ENCODE results near the gene TTC9C.
"Not testable (repeated sequence)": the region's sequence is repeated elsewhere in the genome, so short reads cannot be mapped to it uniquely, and the experiment has no call there.

The TTC9C gene

DNA sequence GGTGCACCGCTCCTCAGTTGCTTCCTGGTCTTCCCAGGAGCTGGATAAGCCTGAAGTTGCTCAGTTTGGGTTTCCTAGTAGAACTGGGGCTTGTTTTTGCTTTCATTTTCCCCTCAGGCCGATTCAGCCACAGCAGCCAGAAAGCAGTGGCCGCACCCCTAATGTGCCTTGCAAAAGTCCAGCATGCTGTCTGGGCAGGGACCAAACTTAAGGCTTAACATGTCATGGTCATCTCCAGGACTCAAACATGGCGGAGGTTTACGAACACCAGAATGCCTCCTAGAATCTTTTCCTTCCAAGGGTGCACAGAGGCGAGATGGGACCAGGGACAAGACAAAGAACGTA, 18.3 kb upstream of the TTC9C start:
- peak; percentile 80 for DNase-seq

DNA sequence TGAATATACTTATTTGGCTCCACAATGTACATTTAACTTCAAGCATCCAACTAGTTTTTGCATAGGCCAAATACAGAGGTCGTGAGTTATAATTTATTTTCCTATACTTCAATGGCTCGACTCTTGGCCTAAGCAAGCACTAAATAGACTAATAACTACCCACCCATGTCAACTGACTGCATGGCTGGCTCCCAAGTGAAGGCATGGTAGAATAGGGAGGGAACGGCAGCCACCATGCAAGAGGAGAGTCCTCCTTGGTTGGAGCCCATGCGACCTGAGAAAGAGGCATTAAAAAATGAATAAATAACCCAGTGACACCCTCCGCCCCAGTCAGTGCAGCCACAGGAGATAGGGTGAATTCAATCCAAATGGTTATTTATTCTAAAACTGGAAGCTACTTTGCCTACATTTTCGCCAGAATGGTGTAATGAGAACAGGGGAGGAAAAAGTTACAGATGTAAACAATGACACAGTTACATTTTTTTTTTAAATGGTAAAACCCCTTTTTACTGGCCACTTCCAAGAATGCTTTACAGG, 15.9 kb upstream of the TTC9C start:
- no peak for DNase-seq

DNA sequence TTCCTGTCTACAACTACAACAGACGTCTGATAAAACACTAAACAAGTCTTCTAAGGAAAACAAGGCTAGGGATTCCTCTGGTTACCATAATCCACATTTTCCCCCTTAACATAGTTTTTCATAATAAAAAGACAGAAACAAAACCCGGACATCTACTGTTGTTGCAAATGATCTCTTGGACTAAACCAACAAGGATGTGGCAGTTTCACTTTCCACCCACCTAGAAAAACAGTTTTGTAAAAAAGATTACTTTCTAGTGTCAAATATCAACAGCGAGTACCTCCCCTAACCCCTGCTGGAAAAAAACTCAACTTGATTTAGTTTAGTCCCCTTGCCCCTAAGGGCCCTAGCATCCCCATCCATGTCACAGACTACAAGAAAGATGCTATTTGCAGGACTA, 15.4 kb upstream of the TTC9C start:
- no peak for DNase-seq

DNA sequence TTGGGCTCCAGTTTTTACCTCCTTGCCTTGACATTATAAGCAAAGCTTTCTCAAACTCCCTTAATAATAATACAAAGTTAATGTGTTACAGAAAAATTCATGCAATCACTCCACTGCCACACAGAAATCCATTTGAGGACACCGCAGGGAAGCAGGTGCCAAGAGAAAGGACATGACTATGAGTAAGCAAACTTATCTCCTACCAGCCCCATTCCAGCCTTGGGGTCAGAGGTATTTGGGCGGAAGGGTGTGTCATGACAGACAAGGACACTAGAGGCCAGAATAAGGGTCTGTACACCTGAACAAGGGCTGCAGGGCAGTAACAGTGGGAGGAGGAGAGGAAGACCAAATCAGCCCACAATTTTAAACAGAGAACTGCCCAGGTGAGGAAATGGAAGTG, 14.9 kb upstream of the TTC9C start:
- no peak for DNase-seq

DNA sequence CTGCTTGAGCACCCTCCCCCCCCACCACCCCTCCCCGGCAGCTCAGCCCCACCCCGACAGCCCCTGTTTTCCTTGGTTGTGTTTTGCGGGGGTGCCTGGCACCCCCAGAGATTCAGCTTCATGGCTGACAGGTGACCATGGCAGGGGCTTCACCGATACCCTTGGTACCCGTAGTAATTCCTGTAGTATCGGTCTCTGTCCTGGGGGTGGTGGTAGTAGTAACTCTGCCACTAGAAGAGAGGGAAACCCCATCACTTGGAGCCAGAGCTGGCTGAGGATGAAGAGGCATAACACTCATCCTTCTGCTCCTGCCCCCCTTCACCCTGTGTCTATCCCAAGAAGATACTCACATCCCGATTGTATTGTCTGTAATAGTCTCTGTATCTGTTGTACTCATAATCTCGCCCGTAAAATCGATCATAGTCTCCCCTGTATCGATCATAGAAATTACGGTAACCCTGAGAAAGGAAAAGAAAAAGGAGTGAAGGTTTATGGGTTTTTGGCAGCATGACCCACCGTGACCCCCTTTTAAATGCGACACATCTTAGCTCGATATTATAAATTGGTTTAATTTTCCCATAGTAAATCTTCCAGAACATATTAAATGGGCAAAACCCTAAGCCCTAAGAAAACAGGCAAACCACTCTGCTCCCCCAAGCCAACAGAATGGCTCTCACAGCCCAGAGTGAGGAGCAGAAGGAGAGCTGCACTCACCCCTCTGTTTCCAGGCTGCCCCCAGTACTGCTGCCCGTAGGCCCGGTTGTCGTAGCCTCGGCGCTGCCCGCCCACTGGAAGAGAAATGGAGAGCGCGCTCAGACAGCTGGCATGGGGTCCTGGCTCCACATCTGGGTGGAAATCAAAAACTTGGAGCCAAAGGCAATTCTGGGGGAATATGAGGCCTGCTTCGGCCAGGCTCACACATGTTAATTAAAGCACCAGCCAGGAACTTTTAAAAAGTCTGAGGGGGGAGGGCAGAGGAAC, 12.8 kb upstream of the TTC9C start:
- DNase-seq: no peak

DNA sequence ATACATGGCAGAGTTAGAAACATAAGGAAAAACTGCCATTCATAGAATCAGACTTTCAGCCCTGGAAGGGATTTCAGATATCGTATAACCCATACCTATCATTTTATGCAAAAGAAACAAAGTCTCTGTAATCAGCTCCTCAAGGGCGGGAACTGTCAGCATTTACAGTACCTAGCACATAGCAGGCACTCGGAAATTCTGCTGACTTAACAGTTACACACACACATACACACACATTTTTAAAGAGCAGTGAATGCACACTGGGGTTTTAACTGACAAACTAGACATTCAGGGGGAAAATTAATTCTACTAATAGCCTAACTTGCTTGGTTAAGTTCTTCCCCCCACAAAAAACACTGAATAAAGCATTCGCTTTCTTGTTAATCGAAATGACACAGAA, 12.1 kb upstream of the TTC9C start:
- no peak for DNase-seq

DNA sequence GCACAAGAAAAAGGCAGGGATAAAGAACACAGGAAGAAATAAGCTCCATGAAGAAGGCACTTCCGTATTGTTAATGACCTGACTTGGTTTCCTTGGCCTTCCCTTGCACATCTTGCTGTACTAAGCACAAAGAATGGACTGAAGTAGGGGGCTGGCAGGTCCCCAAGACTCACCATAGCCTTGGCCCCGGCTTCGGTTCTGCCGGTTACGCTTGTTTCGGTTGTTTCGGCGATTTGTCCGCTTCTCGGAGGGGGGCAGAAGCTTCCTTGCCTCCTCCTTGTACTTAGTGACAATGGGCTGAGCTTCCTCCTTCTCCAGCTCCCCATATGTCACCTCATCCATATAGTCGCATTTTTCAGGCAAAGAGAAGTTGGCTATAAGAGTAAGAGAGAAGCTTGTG, 11.5 kb upstream of the TTC9C start:
- no peak for DNase-seq

DNA sequence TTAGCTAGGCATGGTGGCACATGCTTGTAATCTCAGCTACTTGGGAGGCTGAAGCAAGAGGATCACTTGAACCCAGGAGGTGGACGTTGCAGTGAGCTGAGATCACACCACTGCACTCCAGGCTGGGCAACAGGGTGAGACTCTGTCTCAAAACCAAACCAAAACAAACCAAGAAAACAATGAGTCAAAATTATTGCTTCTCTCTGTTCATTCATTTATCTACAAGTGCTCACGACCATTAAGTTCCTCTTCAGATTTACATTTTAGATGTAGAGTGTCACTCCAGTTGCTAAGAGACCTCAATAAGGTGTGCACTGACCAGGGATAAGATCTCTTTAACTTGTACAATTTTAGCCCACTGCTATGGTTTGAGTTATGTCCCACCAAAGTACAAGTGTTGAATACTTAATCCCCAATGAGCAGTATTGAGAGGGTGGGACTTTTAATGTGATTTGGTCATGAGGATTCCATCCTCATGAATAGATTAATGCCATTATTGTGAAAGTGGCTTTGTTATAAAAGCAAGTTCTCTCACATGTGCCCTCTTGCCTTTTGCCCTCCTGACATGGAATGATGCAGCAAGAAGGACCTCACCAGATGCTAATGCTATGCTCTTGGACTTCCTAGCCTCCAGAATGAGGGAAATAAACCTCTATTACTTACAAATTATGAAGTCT, 8.8 kb upstream of the TTC9C start:
- DNase-seq: no peak

DNA sequence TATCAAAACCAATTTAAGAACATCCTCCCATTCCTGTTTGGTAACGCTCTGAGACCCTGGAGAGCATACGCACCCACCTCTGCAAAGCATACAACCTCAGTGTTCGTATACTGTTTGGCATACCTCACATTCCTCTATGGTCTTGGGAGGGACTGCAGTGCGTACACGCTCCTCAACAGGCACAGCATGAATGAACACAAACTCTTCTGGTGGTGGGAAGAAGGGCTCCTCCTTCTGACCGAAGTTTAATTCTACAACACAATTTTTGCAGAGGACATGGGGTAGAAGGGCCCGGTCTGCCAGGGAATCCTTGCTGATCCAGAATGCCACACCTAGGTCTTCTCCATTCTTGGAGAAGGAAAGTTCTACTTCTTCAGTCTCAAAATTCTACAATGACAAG, 6.3 kb upstream of the TTC9C start:
- DNase-seq: no peak

DNA sequence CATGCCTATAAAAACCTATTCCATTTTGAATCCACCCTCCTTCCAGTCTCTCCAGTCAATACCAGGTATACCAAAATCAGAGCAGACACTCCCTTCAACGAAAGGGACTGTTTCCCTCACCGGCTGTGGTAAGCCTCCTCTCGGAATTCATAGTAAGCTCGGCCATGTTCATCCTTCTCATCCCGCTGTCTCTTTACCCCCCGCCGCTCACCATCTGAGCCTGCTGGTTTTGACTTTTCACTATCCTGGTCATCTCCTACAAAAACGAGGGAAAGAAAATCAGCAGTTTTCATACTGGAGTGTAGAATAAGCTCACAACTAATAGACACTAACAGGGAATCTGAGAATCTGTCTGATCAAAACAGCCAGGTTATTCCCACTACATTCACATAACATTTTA, 4.1 kb upstream of the TTC9C start:
- DNase-seq: no peak

DNA sequence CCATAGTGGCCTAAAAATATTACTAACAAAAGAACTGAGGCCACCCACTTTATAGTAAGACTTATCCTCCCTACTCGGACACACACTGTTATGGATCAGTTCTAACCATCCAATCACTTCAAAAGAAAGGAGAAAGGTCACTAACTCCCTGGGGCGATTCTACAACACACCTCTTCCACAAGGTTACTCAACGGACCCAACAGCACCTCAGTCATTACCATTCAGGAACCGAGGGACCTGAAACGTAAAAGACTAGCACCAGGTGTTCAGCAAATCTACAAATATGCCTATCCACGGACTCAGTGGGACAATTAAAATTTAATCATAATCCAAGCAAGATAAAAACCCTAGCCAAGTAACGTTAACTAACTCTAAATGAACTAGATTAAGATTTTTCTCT, 2.6 kb upstream of the TTC9C start:
- no peak for DNase-seq

DNA sequence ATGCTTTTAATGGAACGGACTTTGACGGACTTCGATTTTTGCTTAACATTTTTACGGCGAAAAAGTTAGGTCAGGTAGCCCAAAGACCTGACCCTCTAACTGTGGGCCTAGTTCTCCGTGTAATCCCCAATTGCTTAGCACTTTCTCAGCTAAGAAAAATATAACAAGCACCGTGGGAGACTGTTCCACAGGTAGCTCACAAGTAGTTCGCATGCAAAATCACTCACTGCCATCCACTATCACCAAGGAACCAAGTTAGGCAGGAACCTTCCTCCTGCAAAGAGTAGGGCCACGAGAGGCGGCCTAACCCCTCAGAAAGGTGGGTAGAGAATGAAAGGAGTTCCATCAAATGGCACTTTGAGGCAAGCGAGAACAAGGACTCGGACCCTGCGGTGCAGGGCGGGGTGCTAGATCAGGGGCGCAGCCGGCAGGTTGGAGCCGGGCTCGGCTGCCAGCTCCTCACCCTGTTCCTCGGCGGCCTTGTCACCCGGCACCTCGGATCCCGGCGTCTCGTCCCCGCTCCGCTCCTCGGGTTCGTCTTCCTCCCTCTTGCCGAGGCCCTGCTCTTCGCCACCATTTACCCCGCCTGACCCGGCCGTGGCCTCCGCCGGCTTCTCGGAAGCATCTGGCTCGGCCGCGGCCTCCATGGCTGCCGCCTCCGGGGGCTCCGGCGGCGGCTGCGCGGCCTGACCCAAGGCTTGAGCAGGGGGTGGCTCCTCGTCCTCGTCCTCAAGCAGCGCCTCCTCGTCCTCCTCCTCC, 2.0 kb upstream of the TTC9C start:
- no peak for DNase-seq

DNA sequence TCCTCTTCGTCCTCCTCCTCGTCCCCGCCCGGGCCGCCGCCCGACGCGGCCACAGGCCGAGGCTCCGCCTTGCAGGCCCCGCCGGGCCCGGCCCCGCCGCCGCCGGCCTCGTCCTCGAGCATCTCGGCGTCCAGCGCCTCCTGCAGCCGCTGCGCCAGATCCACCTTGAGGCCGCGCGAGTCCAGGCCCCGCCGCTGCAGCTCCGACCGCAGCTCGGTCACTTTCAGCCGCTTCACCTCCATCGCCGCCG, 1.4 kb upstream of the TTC9C start:
- DNase-seq: no peak

DNA sequence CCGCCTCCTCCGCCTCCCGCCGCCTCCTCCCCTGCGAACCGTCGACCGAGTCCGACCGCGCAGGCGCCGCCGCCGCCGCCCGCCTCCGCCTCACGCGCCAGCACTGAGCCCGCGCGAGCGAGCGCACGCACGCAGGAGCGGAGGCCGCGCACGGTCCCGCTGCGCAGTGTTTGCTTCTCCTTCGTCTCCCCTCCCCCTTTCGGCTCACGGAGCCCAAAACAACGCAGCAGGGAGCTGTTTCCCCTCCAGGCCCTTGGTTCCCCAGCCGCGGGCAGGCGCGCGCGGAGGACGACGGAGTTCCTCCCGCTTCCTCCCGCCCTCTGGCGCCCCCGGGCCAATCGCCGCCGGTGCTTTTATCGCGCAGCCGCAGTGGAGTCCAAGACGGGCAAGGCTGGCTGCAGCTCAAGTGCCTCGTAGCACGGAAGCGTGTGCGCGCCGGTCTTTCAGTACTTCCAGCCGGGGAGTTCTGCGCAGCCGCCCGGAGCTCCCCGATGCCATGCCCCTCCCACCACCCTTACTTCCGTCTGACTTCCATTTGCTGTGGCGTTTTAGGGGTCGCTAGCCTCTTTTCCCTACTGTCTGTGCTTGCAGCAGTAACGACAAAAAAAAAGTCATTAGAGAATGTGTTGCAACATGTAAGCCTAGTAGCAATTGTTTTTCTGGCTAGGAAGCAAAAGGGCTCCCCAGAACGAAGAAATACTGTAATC, 968 bp upstream of the TTC9C start, which contains the start of gene HNRNPUL2:
Gene HNRNPUL2, minus strand, starts transcription at position 293 of the 707 bp plus-strand sequence. CDS start 301 bp downstream, outside the sequence.
- DNase-seq: peak; percentile 100

DNA sequence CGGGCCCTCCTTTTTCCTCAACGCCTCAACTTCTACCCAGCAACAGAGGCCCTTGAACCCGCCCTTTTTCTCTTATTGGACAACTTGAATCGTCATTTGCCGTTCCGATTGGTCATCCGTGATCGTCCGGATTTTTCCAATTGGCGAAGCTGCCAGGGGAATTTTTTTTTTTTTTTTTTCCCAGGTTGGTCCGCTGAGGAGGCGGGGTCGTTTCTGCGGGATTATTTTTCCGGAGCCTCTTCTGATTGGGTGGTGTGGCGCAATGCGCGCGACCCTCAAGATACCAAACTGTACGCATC, 465 bp upstream of the TTC9C start:
- peak; percentile 99 for DNase-seq

DNA sequence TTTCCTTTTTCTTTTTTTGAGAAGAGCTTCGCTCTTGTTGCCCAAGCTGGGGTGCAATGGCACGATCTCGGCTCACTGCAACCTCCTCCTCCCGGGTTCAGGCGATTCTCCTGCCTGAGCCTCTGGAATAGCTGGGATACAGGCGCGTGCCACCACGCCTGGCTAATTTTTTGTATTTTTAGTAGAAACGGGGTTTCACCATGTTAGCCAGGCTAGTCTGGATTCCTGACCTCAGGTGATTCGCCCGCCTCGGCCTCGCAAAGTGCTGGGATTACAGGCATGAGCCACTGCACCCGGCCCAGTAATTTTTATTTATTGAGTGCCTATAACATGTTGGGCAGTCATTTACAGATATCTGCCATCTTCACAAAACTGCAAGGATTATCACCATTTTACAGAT, 1.8 kb downstream of the TTC9C start:
- DNase-seq: not testable (repeated sequence)

DNA sequence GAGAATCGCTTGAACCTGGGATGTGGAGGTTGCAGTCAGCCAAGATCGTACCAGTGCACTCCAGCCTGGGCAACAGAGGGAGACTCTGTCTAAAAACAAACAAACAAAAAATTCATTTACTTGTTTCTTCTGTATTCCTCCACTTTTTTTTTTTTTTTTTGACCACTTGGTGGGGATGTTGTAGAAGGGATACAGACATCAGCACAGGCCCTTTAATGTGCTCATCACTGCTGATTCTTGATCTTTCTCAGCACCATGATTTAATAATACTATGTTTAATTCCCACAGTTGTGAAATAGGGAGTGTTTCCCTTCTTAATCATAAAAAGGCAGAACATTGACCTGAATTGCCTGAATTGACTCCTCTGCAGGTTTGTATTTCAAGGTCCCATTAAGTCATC, 4.5 kb downstream of the TTC9C start:
- peak; percentile 59 for DNase-seq

DNA sequence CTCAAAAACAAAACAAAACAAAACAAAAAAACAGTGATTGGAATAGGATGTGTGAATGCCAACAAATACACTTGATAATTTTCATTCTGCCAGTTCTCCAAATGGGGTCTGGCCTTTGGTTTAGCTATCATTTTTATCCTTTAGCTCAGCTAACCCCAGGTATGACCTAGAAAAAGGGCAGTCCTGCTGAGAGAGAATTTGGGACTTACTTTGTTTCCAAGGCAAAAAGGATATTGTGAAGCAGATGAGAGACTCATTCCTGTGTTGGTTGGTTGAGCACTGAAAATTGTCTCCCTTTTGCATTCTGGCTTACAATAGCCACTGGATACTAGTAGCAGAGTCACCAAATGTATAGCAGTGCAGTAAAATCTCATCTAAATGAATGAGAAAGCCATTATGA, 8.9 kb downstream of the TTC9C start:
- DNase-seq: no peak

DNA sequence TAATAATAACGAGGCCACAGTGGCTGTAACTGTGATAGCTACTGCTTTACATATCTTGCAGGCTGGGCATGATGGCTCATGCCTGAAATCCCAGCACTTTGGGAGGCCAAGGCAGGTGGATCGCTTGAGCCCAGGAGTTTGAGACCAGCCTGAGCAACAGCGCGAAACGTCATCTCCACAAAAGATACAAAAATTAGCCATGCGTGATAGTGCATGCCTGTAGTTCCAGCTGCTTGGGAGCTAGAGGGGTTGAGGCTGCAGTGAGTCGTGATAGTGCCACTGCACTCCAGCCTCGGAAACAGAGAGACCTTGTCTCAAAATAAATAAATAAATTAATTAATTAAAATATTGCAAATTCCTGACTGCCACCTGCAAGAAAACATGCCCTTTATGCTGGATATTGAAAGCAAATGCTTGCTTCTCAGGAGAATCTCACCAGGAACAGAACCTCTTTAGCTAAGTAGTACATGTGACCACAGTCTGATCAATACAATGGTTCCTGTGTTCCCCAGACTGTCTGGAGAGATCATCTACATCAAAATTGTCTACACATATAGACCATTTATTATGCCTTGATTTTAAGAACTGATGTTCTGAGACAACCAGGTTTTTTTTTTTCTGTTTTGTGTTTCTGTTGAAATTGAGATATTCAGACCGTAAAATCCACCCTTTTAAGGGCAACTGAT, 19.3 kb downstream of the TTC9C start:
- DNase-seq: no peak

DNA sequence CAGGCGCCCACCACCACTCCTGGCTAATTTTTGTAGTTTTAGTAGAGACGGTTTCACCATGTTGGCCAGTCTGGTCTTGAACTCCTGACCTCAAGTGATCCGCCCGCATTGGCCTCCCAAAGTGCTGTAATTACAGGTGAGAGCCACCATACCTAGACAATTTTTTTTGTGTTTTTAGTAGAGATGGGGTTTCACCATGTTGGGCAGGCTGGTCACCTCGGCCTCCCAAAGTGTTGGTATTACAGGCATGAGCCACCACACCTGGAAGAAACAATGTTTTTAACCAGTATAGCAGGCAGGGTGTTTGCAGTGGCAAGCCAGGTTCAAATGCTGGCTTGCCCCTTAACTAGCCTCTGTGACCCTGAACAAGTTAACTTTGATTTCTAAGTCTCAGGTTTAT, 21.6 kb downstream of the TTC9C start:
- not testable (repeated sequence) for DNase-seq

DNA sequence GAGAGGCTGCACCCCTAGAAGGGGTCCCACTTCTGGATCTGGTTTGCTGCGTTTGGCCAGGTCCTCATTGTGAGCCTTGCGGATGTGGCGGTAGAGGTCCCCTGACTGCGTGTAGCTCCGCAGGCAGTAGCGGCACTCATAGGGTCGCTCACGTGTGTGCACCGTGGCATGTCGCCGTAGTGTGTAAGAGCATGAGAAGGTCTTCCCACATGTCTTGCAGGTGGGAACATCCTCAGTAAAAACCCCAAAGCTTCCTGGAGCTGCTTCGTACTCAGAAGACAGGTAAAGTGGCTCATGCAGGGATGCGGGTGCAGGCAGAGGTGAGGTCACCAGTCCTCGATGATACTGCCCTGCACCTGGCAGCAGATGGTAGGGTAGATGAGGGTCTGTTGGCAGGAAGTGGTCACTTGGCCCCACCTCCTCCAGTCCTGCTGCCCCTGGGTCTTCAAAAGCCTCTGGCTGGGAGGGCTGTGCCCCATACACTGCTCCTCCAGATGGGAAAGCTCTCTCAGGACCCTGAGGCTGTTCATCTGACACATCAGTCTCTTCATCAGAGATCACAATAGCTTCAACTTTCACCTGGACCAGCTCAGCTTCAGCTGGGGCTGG, 24.0 kb downstream of the TTC9C start:
- DNase-seq: no peak

Data from inflammatory macrophage treated with lipopolysaccharide for 4 hours (primary cell).